NT2/D1 (cell line): ENCODE data around the gene CPLX1.

ENCODE experiments used
- DNase-seq: peaks from one replicate; pipeline ENCODE4 v3.0.0-alpha.2; 2011; ENCODE audit warnings: low read depth, low spot score
- H3K27me3 ChIP-seq: 2 replicates; pipeline ENCODE4 v1.6.0; 2011; ENCODE audit warnings: mild to moderate bottlenecking; ENCODE audit not compliant: insufficient read length, insufficient read depth
- H3K36me3 ChIP-seq: 2 replicates; pipeline ENCODE4 v1.6.1; 2011; ENCODE audit warnings: mild to moderate bottlenecking, low read length, mixed read lengths; ENCODE audit not compliant: insufficient read depth, insufficient read length
- H3K4me1 ChIP-seq: 2 replicates; pipeline ENCODE4 v1.5.1; 2011; ENCODE audit not compliant: insufficient read depth, insufficient read length
- H3K4me3 ChIP-seq: 2 replicates; pipeline ENCODE4 v1.5.1; 2011; ENCODE audit warnings: low read depth; ENCODE audit not compliant: insufficient read length
- H3K9ac ChIP-seq: 2 replicates; pipeline ENCODE4 v1.6.0; 2011; ENCODE audit warnings: low read depth; ENCODE audit not compliant: insufficient read length
- H3K9me3 ChIP-seq: 2 replicates; pipeline ENCODE4 v1.5.1; 2011; ENCODE audit warnings: mild to moderate bottlenecking, low read length; ENCODE audit not compliant: insufficient read depth
- SUZ12 ChIP-seq: IDR thresholded peaks from 2 replicates; pipeline ENCODE4 v1.6.1; 2011; ENCODE audit not compliant: insufficient read length, insufficient read depth; ENCODE audit errors: extremely low read depth
- YY1 ChIP-seq: IDR thresholded peaks from 2 replicates; pipeline ENCODE4 v1.6.1; 2011; ENCODE audit not compliant: insufficient read length, insufficient read depth
- ZNF274 ChIP-seq: IDR thresholded peaks from 2 replicates; pipeline ENCODE4 v1.6.1; 2011; ENCODE audit warnings: mild to moderate bottlenecking, low read depth, low read length

The CPLX1 gene

GRCh38 chr4:825063-825970, 612 bp downstream of the CPLX1 start:
- Histone ChIP-seq H3K9ac (no peak overlapping the region), H3K36me3 (no peaks in the 10 kb centered on the region), H3K4me1 (peaks cover 31% of the 10 kb centered on the region), H3K4me3 (peak overlapping the region; percentile 28), H3K9me3 (no peaks in the 10 kb centered on the region), H3K27me3 (peaks cover 74% of the 10 kb centered on the region)
- TF ChIP-seq YY1 (no peak), ZNF274 (no peak), SUZ12 (no peak)
- DNase-seq: no peak

- H3K4me1 ChIP-seq: peaks cover 24% of the 10 kb centered on the region
- no peak for TF ChIP-seq SUZ12
- TF ChIP-seq ZNF274: no peak
- no peak for TF ChIP-seq YY1
- DNase-seq: no peak
- H3K36me3 ChIP-seq: no peaks in the 10 kb centered on the region
- H3K9ac ChIP-seq: no peak overlapping the region
- H3K4me3 ChIP-seq: no peak overlapping the region
- no peaks in the 10 kb centered on the region for H3K9me3 ChIP-seq
- peaks cover 79% of the 10 kb centered on the region for H3K27me3 ChIP-seq
These were observed 1.4 kb downstream of the CPLX1 start for GRCh38 chr4:824461-825062.

GRCh38 chr4:823761-824460, 2.0 kb downstream of the CPLX1 start:
- Histone ChIP-seq H3K9ac (no peak overlapping the region), H3K4me3 (no peak overlapping the region), H3K27me3 (peaks cover 80% of the 10 kb centered on the region), H3K4me1 (peaks cover 18% of the 10 kb centered on the region), H3K9me3 (no peaks in the 10 kb centered on the region), H3K36me3 (no peaks in the 10 kb centered on the region)
- TF ChIP-seq SUZ12: no peak
- no peak for TF ChIP-seq ZNF274
- TF ChIP-seq YY1: no peak
- DNase-seq: no peak

GRCh38 chr4:823176-823760, 2.7 kb downstream of the CPLX1 start:
- H3K27me3 ChIP-seq: peaks cover 78% of the 10 kb centered on the region
- DNase-seq: no peak

GRCh38 chr4:822361-823175, 3.4 kb downstream of the CPLX1 start:
- H3K4me1 ChIP-seq: peaks cover 16% of the 10 kb centered on the region
- no peaks in the 10 kb centered on the region for H3K9me3 ChIP-seq
- no peak for DNase-seq
- H3K4me3 ChIP-seq: no peak overlapping the region
- TF ChIP-seq ZNF274 (no peak), SUZ12 (no peak), YY1 (no peak)
- H3K9ac ChIP-seq: no peak overlapping the region
- peaks cover 73% of the 10 kb centered on the region for H3K27me3 ChIP-seq
- H3K36me3 ChIP-seq: no peaks in the 10 kb centered on the region

More at GRCh38 chr4:823176-823760, 2.7 kb downstream of the CPLX1 start:
- no peaks in the 10 kb centered on the region for H3K9me3 ChIP-seq
- no peaks in the 10 kb centered on the region for H3K36me3 ChIP-seq
- peaks cover 18% of the 10 kb centered on the region for H3K4me1 ChIP-seq
- no peak for TF ChIP-seq SUZ12
- no peak for TF ChIP-seq YY1
- no peak for TF ChIP-seq ZNF274
- H3K9ac ChIP-seq: no peak overlapping the region
- no peak overlapping the region for H3K4me3 ChIP-seq

GRCh38 chr4:821631-822030, 4.3 kb downstream of the CPLX1 start:
- DNase-seq: no peak
- TF ChIP-seq YY1: no peak
- TF ChIP-seq SUZ12: no peak
- TF ChIP-seq ZNF274: no peak
- Histone ChIP-seq H3K4me3 (no peak overlapping the region), H3K9ac (no peak overlapping the region), H3K36me3 (no peaks in the 10 kb centered on the region), H3K9me3 (no peaks in the 10 kb centered on the region), H3K27me3 (peaks cover 65% of the 10 kb centered on the region), H3K4me1 (peaks cover 11% of the 10 kb centered on the region)

GRCh38 chr4:821181-821591, 4.7 kb downstream of the CPLX1 start:
- no peak overlapping the region for H3K9ac ChIP-seq
- no peak overlapping the region for H3K4me3 ChIP-seq
- TF ChIP-seq ZNF274 (no peak), YY1 (no peak), SUZ12 (no peak)
- H3K9me3 ChIP-seq: no peaks in the 10 kb centered on the region
- H3K36me3 ChIP-seq: no peaks in the 10 kb centered on the region
- peaks cover 63% of the 10 kb centered on the region for H3K27me3 ChIP-seq
- H3K4me1 ChIP-seq: peaks cover 11% of the 10 kb centered on the region
- DNase-seq: no peak
